ENCODE measurements around the gene ZNF221.

DNA sequence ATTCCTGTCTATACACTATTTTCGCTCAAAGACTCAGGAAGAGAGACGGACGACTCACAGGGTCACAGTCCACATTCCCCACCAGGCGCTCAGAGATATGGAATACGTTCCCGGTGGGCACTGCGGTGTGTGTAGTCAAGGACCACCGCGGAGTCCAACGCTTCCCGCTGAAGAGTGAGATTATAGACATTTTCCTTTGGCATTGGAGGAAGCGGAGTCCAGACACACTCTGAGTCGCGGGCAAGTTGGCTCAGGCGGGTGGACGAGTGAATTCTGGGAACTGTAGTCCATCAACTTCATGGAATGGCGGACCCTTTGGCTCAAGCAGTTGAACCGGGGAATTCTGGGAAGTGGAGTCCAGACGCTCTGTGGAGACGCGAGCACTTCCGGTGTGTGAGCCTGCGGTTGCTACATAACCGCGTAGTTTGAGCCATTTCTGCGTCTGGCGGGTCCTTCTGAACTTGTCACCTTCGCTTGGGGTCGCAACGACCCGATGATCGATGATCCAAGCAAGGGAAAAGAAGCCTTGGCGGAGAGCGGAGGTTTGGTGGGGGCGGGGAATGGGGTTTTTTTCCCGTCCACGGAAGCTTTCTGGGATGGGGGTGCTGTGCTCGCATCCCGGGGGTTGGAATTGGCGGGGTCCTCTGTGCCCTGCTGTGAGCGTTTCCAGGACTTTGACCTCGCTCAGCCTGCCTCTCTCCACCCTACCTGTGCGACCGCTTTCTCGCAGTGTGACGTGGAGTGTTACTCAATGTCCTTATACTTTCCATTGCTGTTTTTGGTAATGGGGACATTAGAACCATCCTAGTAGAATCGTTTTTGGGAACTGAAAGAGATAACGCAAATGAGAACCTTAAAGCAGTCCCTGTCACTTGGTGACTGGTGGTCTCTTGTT lies 51.8 kb downstream of the ZNF221 start, which contains the start of gene ZNF230:
- TF ChIP-seq, protein P1, sequence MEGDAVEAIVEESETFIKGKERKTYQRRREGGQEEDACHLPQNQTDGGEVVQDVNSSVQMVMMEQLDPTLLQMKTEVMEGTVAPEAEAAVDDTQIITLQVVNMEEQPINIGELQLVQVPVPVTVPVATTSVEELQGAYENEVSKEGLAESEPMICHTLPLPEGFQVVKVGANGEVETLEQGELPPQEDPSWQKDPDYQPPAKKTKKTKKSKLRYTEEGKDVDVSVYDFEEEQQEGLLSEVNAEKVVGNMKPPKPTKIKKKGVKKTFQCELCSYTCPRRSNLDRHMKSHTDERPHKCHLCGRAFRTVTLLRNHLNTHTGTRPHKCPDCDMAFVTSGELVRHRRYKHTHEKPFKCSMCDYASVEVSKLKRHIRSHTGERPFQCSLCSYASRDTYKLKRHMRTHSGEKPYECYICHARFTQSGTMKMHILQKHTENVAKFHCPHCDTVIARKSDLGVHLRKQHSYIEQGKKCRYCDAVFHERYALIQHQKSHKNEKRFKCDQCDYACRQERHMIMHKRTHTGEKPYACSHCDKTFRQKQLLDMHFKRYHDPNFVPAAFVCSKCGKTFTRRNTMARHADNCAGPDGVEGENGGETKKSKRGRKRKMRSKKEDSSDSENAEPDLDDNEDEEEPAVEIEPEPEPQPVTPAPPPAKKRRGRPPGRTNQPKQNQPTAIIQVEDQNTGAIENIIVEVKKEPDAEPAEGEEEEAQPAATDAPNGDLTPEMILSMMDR (IDR thresholded peaks at IDR 0.05; ENCODE audit: low read depth, low read length, poor library complexity, severe bottlenecking) = no peak
- TF ChIP-seq EZH2phosphoT487 (IDR thresholded peaks at IDR 0.05; ENCODE audit: borderline replicate concordance, low read length) = no peak

Data from DOHH2 (cell line).